ENCODE results near the gene ARPC4.

- TF ChIP-seq CTCF (IDR thresholded peaks at IDR 0.05) (no peak), ESRRA (CRISPR knock-in tag; IDR thresholded peaks at IDR 0.05; ENCODE audit: borderline replicate concordance) (no peak), HMGXB4 (CRISPR knock-in tag; IDR thresholded peaks at IDR 0.05) (0 out of 2 replicates have a peak, but pooled peaks have one; percentile 7), SP1 (CRISPR knock-in tag; conservative IDR thresholded peaks at IDR 0.05) (no peak), NFYB (CRISPR knock-in tag; conservative IDR thresholded peaks at IDR 0.05; ENCODE audit: low read depth) (no peak), MXD4 (CRISPR knock-in tag; IDR thresholded peaks at IDR 0.05; ENCODE audit: borderline replicate concordance) (no peak), CREM (CRISPR knock-in tag; IDR thresholded peaks at IDR 0.05) (no peak), GABPB1 (CRISPR knock-in tag; IDR thresholded peaks at IDR 0.05) (no peak), NR2C2 (CRISPR knock-in tag; IDR thresholded peaks at IDR 0.05) (no peak)
Measured at GRCh38 chr3:9750556-9751411, 42.1 kb upstream of the ARPC4 start.

Measured in WTC11 (cell line).